PC-3 (cell line): ENCODE data around the gene CNPY1. TPM values are rescaled to one million over a fixed set of nuclear protein-coding genes. Genes with fewer than 3 reads are reported as not detected.

Experiments used
- ATAC-seq: fragments of 200-7000 bp; cut with Tn5 transposase; 2 replicates; pipeline ENCODE4 v1.9.1; 2020; ENCODE audit warnings: mild to moderate bottlenecking, moderate library complexity
- BruUV-seq: library from RNA; stranded (reverse); fragments of 400-500 nt; replicated peaks from 2 replicates; lab custom pipeline; 2021; lab: Mats Ljungman, UMichigan
- CTCF ChIA-PET: fragments of 300-600 bp; sonication (Branson Sonifier 250); formaldehyde crosslinking; loops from one replicate; lab custom pipeline; 2022; ENCODE audit warnings: antibody characterized with exemption; lab: Charles Lee
- POLR2A ChIA-PET: fragments of 300-600 bp; sonication (Branson Sonifier 250); formaldehyde crosslinking; loops from one replicate; lab custom pipeline; 2022; ENCODE audit warnings: antibody characterized with exemption; ENCODE audit not compliant: unreplicated experiment; lab: Charles Lee
- DNase-seq: peaks from one replicate; pipeline ENCODE4 v3.0.0-alpha.2; 2015
- H2AFZ ChIP-seq: fragments of 300-600 bp; sonication (generic); 2 replicates; pipeline ENCODE4 v1.6.0; 2016; ENCODE audit warnings: antibody characterized with exemption, low read length
- H3F3A ChIP-seq: fragments of 300-600 bp; sonication (generic); one replicate; pipeline ENCODE4 v1.6.0; 2017; ENCODE audit warnings: antibody characterized with exemption, low read length, control low read depth, mild to moderate bottlenecking; ENCODE audit not compliant: unreplicated experiment
- H3K27ac ChIP-seq: fragments of 300-600 bp; sonication (generic); 2 replicates; pipeline ENCODE4 v1.5.1; 2016; ENCODE audit warnings: mild to moderate bottlenecking, low read length
- H3K27me3 ChIP-seq: fragments of 300-600 bp; sonication (generic); 2 replicates; pipeline ENCODE4 v1.6.1; 2016; ENCODE audit warnings: low read length, mixed read lengths
- H3K36me3 ChIP-seq: fragments of 300-600 bp; sonication (generic); 2 replicates; pipeline ENCODE4 v1.6.1; 2016; ENCODE audit warnings: low read depth, mixed run types, low read length, mixed read lengths
- H3K4me1 ChIP-seq: fragments of 300-600 bp; sonication (generic); 2 replicates; pipeline ENCODE4 v1.5.1; 2016; ENCODE audit warnings: low read length; ENCODE audit not compliant: insufficient read depth
- H3K4me2 ChIP-seq: fragments of 300-600 bp; sonication (generic); 2 replicates; pipeline ENCODE4 v1.6.0; 2016; ENCODE audit warnings: low read length
- H3K4me3 ChIP-seq: fragments of 300-600 bp; sonication (generic); 2 replicates; pipeline ENCODE4 v1.5.1; 2016; ENCODE audit warnings: mild to moderate bottlenecking, low read length, mixed read lengths
- H3K79me2 ChIP-seq: fragments of 300-600 bp; sonication (generic); 2 replicates; pipeline ENCODE4 v1.6.1; 2017; ENCODE audit warnings: low read length, mixed read lengths
- H3K9ac ChIP-seq: fragments of 300-600 bp; sonication (generic); 2 replicates; pipeline ENCODE4 v1.6.0; 2016; ENCODE audit warnings: mild to moderate bottlenecking, low read length
- H3K9me2 ChIP-seq: fragments of 300-600 bp; sonication (generic); replicated peaks from 2 replicates; pipeline ENCODE4 v1.6.1; 2016; ENCODE audit warnings: mixed run types, low read length, mixed read lengths
- H3K9me3 ChIP-seq: fragments of 300-600 bp; sonication (generic); 2 replicates; pipeline ENCODE4 v1.6.1; 2016; ENCODE audit warnings: low read length, mixed read lengths
- H4K20me1 ChIP-seq: fragments of 300-600 bp; sonication (generic); 2 replicates; pipeline ENCODE4 v1.6.1; 2016; ENCODE audit warnings: low read length, mixed read lengths
- CTCF ChIP-seq: fragments of 300-600 bp; sonication (generic); conservative IDR thresholded peaks from 2 replicates; pipeline ENCODE4 v1.5.1; 2017; ENCODE audit warnings: antibody characterized with exemption, low read depth, mild to moderate bottlenecking, low read length
- EZH2 ChIP-seq: fragments of 300-600 bp; sonication (generic); IDR thresholded peaks from one replicate; pipeline ENCODE4 v1.6.1; 2017; ENCODE audit warnings: antibody characterized with exemption, mild to moderate bottlenecking, low read length; ENCODE audit not compliant: unreplicated experiment
- EZH2phosphoT487 ChIP-seq: fragments of 300-600 bp; sonication (generic); IDR thresholded peaks from 2 replicates; pipeline ENCODE4 v1.6.1; 2018; ENCODE audit warnings: mild to moderate bottlenecking, antibody characterized with exemption, low read length, borderline replicate concordance
- intact Hi-C: fragments of 100-400 bp; cut with micrococcal nuclease; formaldehyde crosslinking; loops from 2 replicates; pipeline ENCODE4 v1.9.0; 2023
- total RNA-seq: library from RNA; depleted of rRNA; stranded (reverse); fragments of >200 nt; gene quantifications from 2 replicates; pipeline ENCODE4 v1.2.3, GENCODE V29; 2014

CNPY1 gene
- total RNA-seq, 1 experiment from 2014 or later: not detected

GRCh38 chr7:155533120-155533826 is 13.1 kb downstream of the CNPY1 start:
- H2AFZ ChIP-seq: peak overlapping the region; percentile 61
- H3K9me2 ChIP-seq: no peaks in the 10 kb centered on the region
- peaks cover 20% of the 10 kb centered on the region for H3K4me1 ChIP-seq
- no peaks in the 10 kb centered on the region for H3K79me2 ChIP-seq
- DNase-seq: no peak
- TF ChIP-seq EZH2: no peak
- peak; percentile 31; the same call in 1 of the 2 replicates for TF ChIP-seq EZH2phosphoT487
- H3K4me2 ChIP-seq: peak overlapping the region; percentile 72
- no peaks in the 10 kb centered on the region for H3F3A ChIP-seq
- intact Hi-C loops: loop anchor here (2.0 kb wide), 1 partner anchor 120 kb away; no protein-coding TSS in a partner anchor
- peak overlapping the region; percentile 58 for H3K4me3 ChIP-seq
- no peak overlapping the region for H3K9ac ChIP-seq
- ATAC-seq: peak; percentile 30
- H3K9me3 ChIP-seq: no peaks in the 10 kb centered on the region
- ChIA-PET CTCF (no interaction called here), POLR2A (no interaction called here)
- H3K27ac ChIP-seq: no peak overlapping the region
- BruUV-seq: no TSS peak
- H3K36me3 ChIP-seq: no peaks in the 10 kb centered on the region
- peaks cover 47% of the 10 kb centered on the region for H3K27me3 ChIP-seq
- H4K20me1 ChIP-seq: no peaks in the 10 kb centered on the region

- TF ChIP-seq EZH2phosphoT487 (no peak), EZH2 (no peak), CTCF (no peak)
- Histone ChIP-seq H3K36me3 (no peaks in the 10 kb centered on the region), H3F3A (no peaks in the 10 kb centered on the region), H2AFZ (peak overlapping the region; percentile 61), H3K79me2 (no peaks in the 10 kb centered on the region), H3K9me3 (no peaks in the 10 kb centered on the region), H3K9ac (no peak overlapping the region), H4K20me1 (no peaks in the 10 kb centered on the region), H3K9me2 (no peaks in the 10 kb centered on the region), H3K27ac (no peak overlapping the region), H3K4me2 (peak overlapping the region; percentile 72), H3K4me3 (peak overlapping the region; percentile 58; the same call in 1 of the 2 replicates), H3K27me3 (peaks cover 51% of the 10 kb centered on the region), H3K4me1 (peaks cover 20% of the 10 kb centered on the region)
- ChIA-PET CTCF (no interaction called here), POLR2A (no interaction called here)
- intact Hi-C loops: loop anchor here (2.0 kb wide), 1 partner anchor 120 kb away; no protein-coding TSS in a partner anchor
- no TSS peak for BruUV-seq
- ATAC-seq (no peak), DNase-seq (no peak)
Observed at GRCh38 chr7:155532792-155533119, 13.6 kb downstream of the CNPY1 start.

- Histone ChIP-seq H3K79me2 (no peaks in the 10 kb centered on the region), H3K27me3 (peaks cover 52% of the 10 kb centered on the region), H3K9me2 (no peaks in the 10 kb centered on the region), H3K4me2 (peak overlapping the region; percentile 58), H3K9me3 (no peaks in the 10 kb centered on the region), H3F3A (no peaks in the 10 kb centered on the region), H3K9ac (no peak overlapping the region), H3K4me1 (peaks cover 20% of the 10 kb centered on the region), H3K27ac (no peak overlapping the region), H3K4me3 (no peak overlapping the region), H3K36me3 (no peaks in the 10 kb centered on the region), H2AFZ (peak overlapping the region; percentile 37; the same call in 1 of the 2 replicates), H4K20me1 (no peaks in the 10 kb centered on the region)
- TF ChIP-seq EZH2 (no peak), CTCF (no peak), EZH2phosphoT487 (no peak)
- ATAC-seq (peak; percentile 61), DNase-seq (peak; percentile 77)
- no TSS peak for BruUV-seq
- intact Hi-C loops: loop anchor here (2.0 kb wide), 1 partner anchor 119 kb away; no protein-coding TSS in a partner anchor
- ChIA-PET POLR2A (no interaction called here), CTCF (interaction anchor here (0.6 kb wide), 1 partner anchor 579 kb away, joined by 4 read pairs; no protein-coding TSS in a partner anchor)
Observed at GRCh38 chr7:155531681-155532080, 14.7 kb downstream of the CNPY1 start.
